NB4 (cell line): ENCODE measurements around the gene FLVCR1.

ENCODE experiments used
- CTCF ChIP-seq: IDR thresholded peaks from one replicate; pipeline ENCODE4 v1.5.1; 2012; ENCODE audit warnings: low read depth, low read length
- MAX ChIP-seq: IDR thresholded peaks from 2 replicates; pipeline ENCODE4 v1.6.1; 2011; ENCODE audit warnings: low read depth, low read length
- POLR2A ChIP-seq: IDR thresholded peaks from 2 replicates; pipeline ENCODE4 v1.6.1; 2011; ENCODE audit warnings: mild to moderate bottlenecking; ENCODE audit not compliant: insufficient read length; ENCODE audit errors: extremely low read depth

DNA sequence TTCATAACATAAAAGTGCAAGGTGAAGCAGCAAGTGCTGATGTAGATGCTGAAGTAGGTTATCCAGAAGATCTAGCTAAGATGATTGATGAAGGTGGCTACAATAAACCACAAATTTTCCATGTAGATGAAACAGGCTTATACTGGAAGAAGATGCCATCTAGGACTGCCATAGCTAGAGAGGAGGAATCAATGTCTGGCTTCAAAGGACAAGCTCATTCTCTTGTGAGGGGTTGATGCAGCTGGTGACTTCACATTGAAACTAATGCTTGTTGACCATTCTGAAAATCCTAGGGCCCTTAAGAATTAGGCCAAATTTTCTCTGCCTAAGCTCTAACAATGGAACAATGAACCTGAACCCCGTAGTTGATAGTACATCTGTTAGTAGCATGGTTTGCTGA is 34.0 kb downstream of the FLVCR1 start:
- TF ChIP-seq CTCF (no peak), POLR2A (no peak), MAX (no peak)
